ENCODE data around the gene PHPT1.

DNA sequence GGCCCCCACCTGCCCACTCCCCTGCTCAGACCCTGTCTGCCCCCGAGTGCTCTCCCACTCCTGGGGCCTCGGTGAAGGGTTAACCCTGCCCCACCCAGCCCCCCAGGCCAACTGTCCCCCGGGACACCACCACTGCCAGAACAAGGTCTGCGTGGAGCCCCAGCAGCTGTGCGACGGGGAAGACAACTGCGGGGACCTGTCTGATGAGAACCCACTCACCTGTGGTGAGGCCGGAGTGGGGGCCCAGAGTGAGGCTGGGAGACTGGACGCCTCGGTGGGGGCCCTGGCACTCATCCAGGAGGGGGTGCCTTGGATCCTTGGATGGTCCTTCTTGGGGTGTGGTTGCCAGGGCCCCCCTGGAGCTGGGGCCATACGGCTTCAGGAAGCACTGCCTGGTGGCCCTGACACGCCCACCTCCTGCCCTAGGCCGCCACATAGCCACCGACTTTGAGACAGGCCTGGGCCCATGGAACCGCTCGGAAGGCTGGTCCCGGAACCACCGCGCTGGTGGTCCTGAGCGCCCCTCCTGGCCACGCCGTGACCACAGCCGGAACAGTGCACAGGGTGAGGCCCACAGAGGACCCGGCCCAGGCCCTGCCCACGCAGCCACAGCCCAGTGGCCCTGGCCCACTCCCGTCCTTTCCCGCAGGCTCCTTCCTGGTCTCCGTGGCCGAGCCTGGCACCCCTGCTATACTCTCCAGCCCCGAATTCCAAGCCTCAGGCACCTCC lies 5.1 kb downstream of the PHPT1 start:
- TF ChIP-seq CHD2 (IDR thresholded peaks at IDR 0.05; ENCODE audit: low read length), result no peak
- TF ChIP-seq, protein P1, sequence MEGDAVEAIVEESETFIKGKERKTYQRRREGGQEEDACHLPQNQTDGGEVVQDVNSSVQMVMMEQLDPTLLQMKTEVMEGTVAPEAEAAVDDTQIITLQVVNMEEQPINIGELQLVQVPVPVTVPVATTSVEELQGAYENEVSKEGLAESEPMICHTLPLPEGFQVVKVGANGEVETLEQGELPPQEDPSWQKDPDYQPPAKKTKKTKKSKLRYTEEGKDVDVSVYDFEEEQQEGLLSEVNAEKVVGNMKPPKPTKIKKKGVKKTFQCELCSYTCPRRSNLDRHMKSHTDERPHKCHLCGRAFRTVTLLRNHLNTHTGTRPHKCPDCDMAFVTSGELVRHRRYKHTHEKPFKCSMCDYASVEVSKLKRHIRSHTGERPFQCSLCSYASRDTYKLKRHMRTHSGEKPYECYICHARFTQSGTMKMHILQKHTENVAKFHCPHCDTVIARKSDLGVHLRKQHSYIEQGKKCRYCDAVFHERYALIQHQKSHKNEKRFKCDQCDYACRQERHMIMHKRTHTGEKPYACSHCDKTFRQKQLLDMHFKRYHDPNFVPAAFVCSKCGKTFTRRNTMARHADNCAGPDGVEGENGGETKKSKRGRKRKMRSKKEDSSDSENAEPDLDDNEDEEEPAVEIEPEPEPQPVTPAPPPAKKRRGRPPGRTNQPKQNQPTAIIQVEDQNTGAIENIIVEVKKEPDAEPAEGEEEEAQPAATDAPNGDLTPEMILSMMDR (IDR thresholded peaks at IDR 0.05; ENCODE audit: control extremely low read depth in 1 of 3, insufficient read depth in 1 of 3, low read depth in 1 of 3, low read length in 3 of 3), result no peak
